Epithelial cell of esophagus (primary cell): ENCODE results near the gene HSPH1.

Source experiments
- DNase-seq: peaks from one replicate; pipeline ENCODE4 v3.0.0; 2010; ENCODE audit warnings: low read depth
- H3K4me3 ChIP-seq: 2 replicates; pipeline ENCODE4 v1.5.1; 2011; ENCODE audit warnings: mild to moderate bottlenecking, low read length, control low read depth
- CTCF ChIP-seq: IDR thresholded peaks from 2 replicates; pipeline ENCODE4 v1.5.1; 2011; ENCODE audit warnings: low read depth, mild to moderate bottlenecking, low read length, control low read depth, inconsistent platforms; ENCODE audit not compliant: insufficient read depth; ENCODE audit errors: missing control alignments

The HSPH1 gene

GRCh38 chr13:31122143-31122542, 39.6 kb downstream of the HSPH1 start:
- no peak overlapping the region for H3K4me3 ChIP-seq
- no peak for DNase-seq
- no peak for TF ChIP-seq CTCF

- no peak for DNase-seq
- TF ChIP-seq CTCF, result no peak
- H3K4me3 ChIP-seq, result no peak overlapping the region
Measured at GRCh38 chr13:31121379-31122140, 40.1 kb downstream of the HSPH1 start.

DNA sequence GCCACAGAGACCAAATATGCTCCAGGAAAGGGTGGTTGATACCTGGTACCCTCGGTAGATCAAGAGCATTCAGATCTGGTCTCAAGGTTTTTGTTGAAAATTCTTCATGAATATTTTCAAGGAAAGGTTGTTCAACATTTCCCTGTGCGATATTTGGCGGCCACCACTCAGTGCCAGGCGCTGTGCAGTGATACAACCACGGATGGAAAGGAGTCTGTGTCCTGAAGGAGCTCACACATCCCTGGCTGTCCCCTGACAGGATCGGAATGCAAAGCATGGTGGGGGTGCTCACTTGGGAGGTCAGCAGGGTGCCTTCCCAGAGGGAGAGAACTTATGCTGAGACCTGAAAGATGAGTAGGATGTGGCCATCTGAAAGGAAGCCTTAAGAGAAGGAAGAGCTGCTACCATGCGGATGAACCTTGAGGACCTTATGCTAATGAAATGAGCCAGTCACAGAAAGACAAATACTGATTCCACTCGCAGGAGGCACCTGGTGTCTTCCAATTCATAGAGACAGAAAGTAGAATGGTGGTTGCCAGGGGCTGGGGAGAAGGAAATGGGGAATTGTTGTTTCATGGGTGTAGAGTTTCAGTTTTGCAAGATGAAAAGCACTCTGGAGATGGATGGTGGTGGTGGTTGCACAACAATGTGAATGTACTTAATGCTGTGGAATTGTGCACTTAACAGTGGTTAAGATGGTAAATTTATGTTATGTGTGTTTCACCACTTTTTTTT, 41.6 kb downstream of the HSPH1 start:
- peak; percentile 8 for DNase-seq
- no peak for TF ChIP-seq CTCF
- no peak overlapping the region for H3K4me3 ChIP-seq

DNA sequence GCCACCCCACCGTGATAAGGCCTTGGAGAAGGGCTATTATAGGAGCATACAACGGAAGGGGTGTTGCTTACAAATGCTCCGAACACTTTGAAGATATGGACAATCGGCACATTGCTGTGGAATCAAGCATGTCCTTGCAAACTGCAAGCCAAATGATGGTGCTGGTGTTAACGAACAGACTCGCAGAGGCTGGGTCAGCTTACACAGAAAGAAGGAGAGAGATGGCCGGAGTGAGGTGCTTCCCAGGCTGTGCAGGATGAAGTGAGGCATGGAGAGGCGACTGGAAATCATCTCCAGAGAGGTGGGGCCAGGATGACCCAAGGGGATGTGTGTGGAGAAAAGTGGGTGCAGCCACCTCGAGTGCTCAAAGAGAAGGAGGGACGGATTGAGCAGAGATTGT, 42.2 kb downstream of the HSPH1 start:
- TF ChIP-seq CTCF, result no peak
- no peak for DNase-seq
- no peak overlapping the region for H3K4me3 ChIP-seq

DNA sequence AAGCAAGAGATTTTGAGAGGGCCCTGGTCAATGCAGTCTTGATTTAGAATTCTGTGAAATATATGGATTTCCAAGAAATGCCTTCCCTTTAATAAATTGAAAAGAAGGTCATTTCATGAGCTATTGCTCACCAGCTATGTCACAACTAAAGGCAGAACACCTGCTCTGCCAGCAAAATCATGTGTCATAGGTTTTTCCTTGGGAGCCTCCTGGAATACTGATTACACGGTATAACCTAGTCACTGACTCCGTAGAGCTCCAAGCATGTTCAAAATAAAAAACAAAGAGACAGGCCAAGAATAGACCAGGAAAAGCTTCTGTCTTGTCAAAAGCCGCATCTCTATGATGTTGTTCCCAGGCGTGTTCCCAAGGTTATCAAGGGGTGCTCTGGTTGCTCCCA, 45.5 kb downstream of the HSPH1 start:
- no peak for TF ChIP-seq CTCF

GRCh38 chr13:31115616-31116015, 46.1 kb downstream of the HSPH1 start:
- H3K4me3 ChIP-seq, result no peak overlapping the region
- DNase-seq, result peak; percentile 88
- TF ChIP-seq CTCF, result no peak

More for the DNA sequence above, 45.5 kb downstream of the HSPH1 start:
- peak; percentile 86 for DNase-seq
- H3K4me3 ChIP-seq, result no peak overlapping the region
